HG03520 (cell line): ENCODE results near the gene ANKS6.
"Not testable (repeated sequence)": the region's sequence is repeated elsewhere in the genome, so short reads cannot be mapped to it uniquely, and the experiment has no call there.

Experiments used
- ATAC-seq: cut with Tn5 transposase; IDR thresholded peaks from one replicate; pipeline ENCODE4 v1.9.1; 2021; ENCODE audit warnings: mild to moderate bottlenecking, moderate library complexity; ENCODE audit not compliant: unreplicated experiment

The ANKS6 gene

GRCh38 chr9:98707166-98708102 lies 88.9 kb downstream of the ANKS6 start:
- no peak for ATAC-seq

GRCh38 chr9:98706651-98707165 lies 89.6 kb downstream of the ANKS6 start:
- ATAC-seq, result no peak

- no peak for ATAC-seq
Measured at GRCh38 chr9:98702835-98703380, 93.4 kb downstream of the ANKS6 start.

GRCh38 chr9:98702340-98702739 lies 94.0 kb downstream of the ANKS6 start:
- no peak for ATAC-seq

- ATAC-seq, result no peak
Measured at GRCh38 chr9:98701576-98701975, 94.8 kb downstream of the ANKS6 start.

GRCh38 chr9:98700801-98701200 lies 95.6 kb downstream of the ANKS6 start:
- ATAC-seq, result no peak

GRCh38 chr9:98698856-98699255 lies 97.5 kb downstream of the ANKS6 start:
- no peak for ATAC-seq

GRCh38 chr9:98694943-98695342 lies 101.4 kb downstream of the ANKS6 start:
- ATAC-seq, result no peak

- no peak for ATAC-seq
Measured at GRCh38 chr9:98692392-98692791, 104.0 kb downstream of the ANKS6 start.

- ATAC-seq, result no peak
Measured at GRCh38 chr9:98691890-98692289, 104.5 kb downstream of the ANKS6 start.

GRCh38 chr9:98690686-98691085 lies 105.7 kb downstream of the ANKS6 start:
- ATAC-seq, result no peak

- no peak for ATAC-seq
Measured at GRCh38 chr9:98688710-98689495, 107.5 kb downstream of the ANKS6 start.

- no peak for ATAC-seq
Measured at GRCh38 chr9:98687911-98688310, 108.4 kb downstream of the ANKS6 start.

- no peak for ATAC-seq
Measured at GRCh38 chr9:98686961-98687855, 109.1 kb downstream of the ANKS6 start.

- ATAC-seq, result not testable (repeated sequence)
Measured at GRCh38 chr9:98684816-98685215, 111.5 kb downstream of the ANKS6 start.
